22Rv1 (cell line): ENCODE data around the gene ABHD16B.

Experiments
- CTCF ChIP-seq: fragments of 450-650 bp; IDR thresholded peaks from 2 replicates; pipeline ENCODE4 v1.5.1; 2017; ENCODE audit warnings: mild to moderate bottlenecking
- ZFX ChIP-seq: fragments of 450-650 bp; IDR thresholded peaks from 2 replicates; pipeline ENCODE4 v1.6.1; 2017; ENCODE audit warnings: antibody characterized with exemption, borderline replicate concordance

GRCh38 chr20:63908008-63908682 lies 46.8 kb downstream of the ABHD16B start:
- TF ChIP-seq CTCF (no peak), ZFX (no peak)
